Measurements from ENCODE around the gene COPG2.

Gene COPG2

GRCh38 chr7:130473876-130474275 lies 194.7 kb downstream of the COPG2 start:
- no peak for DNase-seq
- Mint-ChIP-seq H3K4me3 (no peak overlapping the region), H3K27ac (peak overlapping the region; percentile 26), H3K4me1 (peaks cover 46% of the 10 kb centered on the region), H3K9me3 (peaks cover 17% of the 10 kb centered on the region), H3K36me3 (ENCODE audit: low read depth) (peaks cover 17% of the 10 kb centered on the region), H3K27me3 (ENCODE audit: low read depth, poor library complexity) (no peaks in the 10 kb centered on the region)
- TF ChIP-seq, protein P1, sequence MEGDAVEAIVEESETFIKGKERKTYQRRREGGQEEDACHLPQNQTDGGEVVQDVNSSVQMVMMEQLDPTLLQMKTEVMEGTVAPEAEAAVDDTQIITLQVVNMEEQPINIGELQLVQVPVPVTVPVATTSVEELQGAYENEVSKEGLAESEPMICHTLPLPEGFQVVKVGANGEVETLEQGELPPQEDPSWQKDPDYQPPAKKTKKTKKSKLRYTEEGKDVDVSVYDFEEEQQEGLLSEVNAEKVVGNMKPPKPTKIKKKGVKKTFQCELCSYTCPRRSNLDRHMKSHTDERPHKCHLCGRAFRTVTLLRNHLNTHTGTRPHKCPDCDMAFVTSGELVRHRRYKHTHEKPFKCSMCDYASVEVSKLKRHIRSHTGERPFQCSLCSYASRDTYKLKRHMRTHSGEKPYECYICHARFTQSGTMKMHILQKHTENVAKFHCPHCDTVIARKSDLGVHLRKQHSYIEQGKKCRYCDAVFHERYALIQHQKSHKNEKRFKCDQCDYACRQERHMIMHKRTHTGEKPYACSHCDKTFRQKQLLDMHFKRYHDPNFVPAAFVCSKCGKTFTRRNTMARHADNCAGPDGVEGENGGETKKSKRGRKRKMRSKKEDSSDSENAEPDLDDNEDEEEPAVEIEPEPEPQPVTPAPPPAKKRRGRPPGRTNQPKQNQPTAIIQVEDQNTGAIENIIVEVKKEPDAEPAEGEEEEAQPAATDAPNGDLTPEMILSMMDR (IDR thresholded peaks at IDR 0.05), result no peak

GRCh38 chr7:130473289-130473688 lies 195.3 kb downstream of the COPG2 start:
- no peak overlapping the region for H3K4me3 Mint-ChIP-seq
- H3K36me3 Mint-ChIP-seq (ENCODE audit: low read depth), result peaks cover 11% of the 10 kb centered on the region
- H3K4me1 Mint-ChIP-seq, result peaks cover 46% of the 10 kb centered on the region
- DNase-seq, result no peak
- TF ChIP-seq, protein P1 (IDR thresholded peaks at IDR 0.05), result no peak
- peaks cover 11% of the 10 kb centered on the region for H3K9me3 Mint-ChIP-seq
- no peak overlapping the region for H3K27ac Mint-ChIP-seq
- H3K27me3 Mint-ChIP-seq (ENCODE audit: low read depth, poor library complexity), result no peaks in the 10 kb centered on the region

DNA sequence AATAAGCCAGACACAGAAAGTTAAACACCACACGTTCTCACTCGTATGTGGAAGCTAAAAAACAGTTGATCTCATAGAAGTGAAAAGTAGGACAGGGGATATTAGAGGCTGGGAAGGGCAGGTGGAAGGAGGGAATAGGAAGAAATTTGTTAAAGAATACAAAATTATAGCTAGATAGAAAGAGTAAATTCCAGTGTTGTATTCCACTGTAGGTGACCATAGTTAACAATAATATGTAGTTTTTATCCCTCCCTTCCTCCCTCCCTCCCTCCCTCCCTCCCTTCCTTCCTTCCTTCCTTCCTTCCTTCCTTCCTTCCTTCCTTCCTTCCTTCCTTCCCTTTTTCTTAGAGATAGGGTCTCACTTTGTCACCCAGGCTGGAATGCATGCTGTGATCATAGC lies 196.6 kb downstream of the COPG2 start:
- H3K27me3 Mint-ChIP-seq (ENCODE audit: low read depth, poor library complexity), result no peaks in the 10 kb centered on the region
- TF ChIP-seq, protein P1 (IDR thresholded peaks at IDR 0.05), result no peak
- peaks cover 39% of the 10 kb centered on the region for H3K4me1 Mint-ChIP-seq
- no peak for DNase-seq
- no peaks in the 10 kb centered on the region for H3K36me3 Mint-ChIP-seq (ENCODE audit: low read depth)
- no peak overlapping the region for H3K4me3 Mint-ChIP-seq
- H3K27ac Mint-ChIP-seq, result no peak overlapping the region
- no peaks in the 10 kb centered on the region for H3K9me3 Mint-ChIP-seq

- H3K27ac Mint-ChIP-seq, result peak overlapping the region; percentile 74
- H3K36me3 Mint-ChIP-seq (ENCODE audit: low read depth), result peaks cover 3% of the 10 kb centered on the region
- H3K9me3 Mint-ChIP-seq, result peaks cover 15% of the 10 kb centered on the region
- H3K4me1 Mint-ChIP-seq, result peaks cover 8% of the 10 kb centered on the region
- H3K4me3 Mint-ChIP-seq, result no peak overlapping the region
- TF ChIP-seq, protein P1 (IDR thresholded peaks at IDR 0.05), result no peak
- H3K27me3 Mint-ChIP-seq (ENCODE audit: low read depth, poor library complexity), result no peaks in the 10 kb centered on the region
- no peak for DNase-seq
These were observed 199.9 kb downstream of the COPG2 start for GRCh38 chr7:130468612-130469011.

DNA sequence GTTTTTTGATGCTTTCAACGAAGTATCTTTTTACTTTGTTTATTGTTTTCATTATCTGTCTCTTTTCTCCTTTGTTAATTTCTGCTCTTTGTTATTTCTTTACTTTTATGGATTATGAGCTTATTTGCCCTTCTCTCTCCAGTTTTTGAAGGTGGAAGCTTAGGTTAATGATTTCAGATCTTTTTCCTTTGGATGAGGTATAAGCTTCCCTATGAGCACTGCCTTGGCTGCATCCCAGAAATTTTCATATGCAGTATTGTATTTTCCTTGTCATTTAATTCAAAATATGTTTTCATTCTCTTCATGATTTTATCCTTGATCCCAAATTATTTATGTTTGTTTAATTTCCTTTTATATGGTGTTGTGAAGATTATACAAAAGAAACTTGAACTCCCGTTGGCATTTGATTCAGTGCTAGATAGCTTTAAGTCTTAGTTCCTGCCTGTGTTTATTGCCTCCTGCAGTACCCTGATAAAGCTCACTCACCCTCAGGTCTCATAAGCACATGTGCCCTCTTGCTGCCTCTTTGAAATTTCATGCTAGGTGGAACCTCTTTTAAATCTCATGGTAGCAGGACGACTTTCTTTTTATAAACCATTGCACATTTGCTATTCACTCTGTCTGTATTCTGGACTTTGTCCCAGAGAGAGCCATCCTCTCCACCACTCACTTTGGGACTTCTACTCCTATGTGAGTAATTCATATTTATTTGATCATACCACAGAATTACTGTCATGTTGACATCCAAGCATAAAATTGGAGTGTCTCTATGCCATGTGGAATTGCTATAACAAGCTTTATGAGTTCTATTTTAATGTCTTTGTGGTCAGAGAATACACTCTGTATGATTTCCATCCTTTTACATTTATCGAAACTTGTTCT lies 204.8 kb downstream of the COPG2 start:
- Mint-ChIP-seq H3K27me3 (ENCODE audit: low read depth, poor library complexity) (no peaks in the 10 kb centered on the region), H3K9me3 (peaks cover 54% of the 10 kb centered on the region), H3K27ac (no peak overlapping the region), H3K36me3 (ENCODE audit: low read depth) (peaks cover 18% of the 10 kb centered on the region), H3K4me3 (no peak overlapping the region), H3K4me1 (no peaks in the 10 kb centered on the region)
- no peak for DNase-seq
- TF ChIP-seq, protein P1 (IDR thresholded peaks at IDR 0.05), result no peak

GRCh38 chr7:130461272-130461671 lies 207.3 kb downstream of the COPG2 start:
- Mint-ChIP-seq H3K4me3 (no peak overlapping the region), H3K27ac (no peak overlapping the region), H3K4me1 (no peaks in the 10 kb centered on the region), H3K27me3 (ENCODE audit: low read depth, poor library complexity) (no peaks in the 10 kb centered on the region), H3K9me3 (peaks cover 64% of the 10 kb centered on the region), H3K36me3 (ENCODE audit: low read depth) (peaks cover 27% of the 10 kb centered on the region)
- no peak for DNase-seq
- TF ChIP-seq, protein P1 (IDR thresholded peaks at IDR 0.05), result no peak

All from nephron progenitor cell (in vitro differentiated cells).